HG02642 (cell line): ENCODE results near the gene TAAR1.
"Not testable (repeated sequence)": the region's sequence is repeated elsewhere in the genome, so short reads cannot be mapped to it uniquely, and the experiment has no call there.

Source experiments
- ATAC-seq: cut with Tn5 transposase; IDR thresholded peaks from one replicate; pipeline ENCODE4 v1.9.1; 2021; ENCODE audit warnings: mild to moderate bottlenecking; ENCODE audit not compliant: unreplicated experiment, poor library complexity

Gene TAAR1

GRCh38 chr6:132604635-132605152 lies 54.3 kb downstream of the TAAR1 start:
- no peak for ATAC-seq

GRCh38 chr6:132600900-132601299 lies 58.1 kb downstream of the TAAR1 start:
- not testable (repeated sequence) for ATAC-seq

- ATAC-seq: peak; percentile 80
Observed at GRCh38 chr6:132598473-132598872, 60.5 kb downstream of the TAAR1 start.

- no peak for ATAC-seq
Observed at GRCh38 chr6:132596201-132596600, 62.8 kb downstream of the TAAR1 start.
